ENCODE data around the gene CASP2.

Gene CASP2

DNA sequence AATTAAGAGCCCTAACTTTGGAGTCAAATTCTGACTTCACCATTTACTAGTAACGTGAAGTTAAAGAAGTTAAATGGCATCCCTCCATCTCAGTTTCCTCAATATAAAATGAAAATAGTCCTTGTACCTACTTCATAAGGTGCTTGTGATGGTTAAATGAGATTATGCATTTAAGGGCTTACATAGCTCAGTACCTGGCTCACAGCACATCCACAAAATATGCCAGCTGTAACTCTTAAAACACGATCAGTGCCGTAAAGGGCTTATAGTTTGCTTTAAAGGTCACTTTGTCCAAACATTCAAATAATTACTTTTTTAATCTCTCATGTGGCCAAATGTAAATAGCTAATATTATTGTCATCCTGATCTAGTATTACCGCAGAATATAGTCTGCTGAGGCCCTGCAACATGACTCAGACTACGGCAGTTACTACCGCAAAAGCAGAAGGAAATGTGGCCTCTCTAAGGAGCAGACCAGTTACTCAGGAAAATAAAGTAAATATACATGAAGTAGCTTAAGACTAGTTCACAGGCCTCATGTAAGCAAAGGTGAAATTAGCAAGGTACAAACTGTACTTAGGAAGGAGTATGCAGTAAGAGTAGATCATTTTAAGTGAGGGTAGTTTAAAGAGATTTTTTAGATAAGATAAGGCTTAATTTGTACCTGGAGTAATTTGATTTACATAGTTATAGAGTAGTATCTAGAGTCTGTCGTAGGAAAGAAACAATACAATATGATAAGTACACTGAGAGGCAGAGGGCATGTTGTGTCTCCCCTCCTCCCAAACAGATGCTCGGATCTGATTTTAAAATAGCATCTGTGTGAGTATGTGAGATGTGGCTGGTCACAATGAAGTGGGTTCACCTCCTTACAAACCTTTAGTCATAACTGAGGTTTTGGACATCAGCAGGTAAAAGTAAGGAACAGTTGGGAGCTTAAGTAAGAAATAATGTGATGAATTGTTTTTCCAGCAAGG lies 13.1 kb downstream of the CASP2 start:
- Histone ChIP-seq H3K27ac (peak overlapping the region; percentile 80), H3K36me3 (peaks cover 48% of the 10 kb centered on the region), H3K27me3 (no peaks in the 10 kb centered on the region), H3K4me1 (ENCODE audit: control insufficient read depth in 1 of 2, insufficient read depth in 1 of 2, low read depth in 1 of 2, low read length in 1 of 2) (peaks cover 33 to 36% of the 10 kb centered on the region in 2 experiments), H3K9me3 (no peaks in the 10 kb centered on the region), H3K4me3 (ENCODE audit: low read depth in 1 of 2, low read length in 1 of 2) (peak overlapping the region; percentile 12 to 33)
- TF ChIP-seq, protein P1, sequence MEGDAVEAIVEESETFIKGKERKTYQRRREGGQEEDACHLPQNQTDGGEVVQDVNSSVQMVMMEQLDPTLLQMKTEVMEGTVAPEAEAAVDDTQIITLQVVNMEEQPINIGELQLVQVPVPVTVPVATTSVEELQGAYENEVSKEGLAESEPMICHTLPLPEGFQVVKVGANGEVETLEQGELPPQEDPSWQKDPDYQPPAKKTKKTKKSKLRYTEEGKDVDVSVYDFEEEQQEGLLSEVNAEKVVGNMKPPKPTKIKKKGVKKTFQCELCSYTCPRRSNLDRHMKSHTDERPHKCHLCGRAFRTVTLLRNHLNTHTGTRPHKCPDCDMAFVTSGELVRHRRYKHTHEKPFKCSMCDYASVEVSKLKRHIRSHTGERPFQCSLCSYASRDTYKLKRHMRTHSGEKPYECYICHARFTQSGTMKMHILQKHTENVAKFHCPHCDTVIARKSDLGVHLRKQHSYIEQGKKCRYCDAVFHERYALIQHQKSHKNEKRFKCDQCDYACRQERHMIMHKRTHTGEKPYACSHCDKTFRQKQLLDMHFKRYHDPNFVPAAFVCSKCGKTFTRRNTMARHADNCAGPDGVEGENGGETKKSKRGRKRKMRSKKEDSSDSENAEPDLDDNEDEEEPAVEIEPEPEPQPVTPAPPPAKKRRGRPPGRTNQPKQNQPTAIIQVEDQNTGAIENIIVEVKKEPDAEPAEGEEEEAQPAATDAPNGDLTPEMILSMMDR (IDR thresholded peaks at IDR 0.05), result no peak

DNA sequence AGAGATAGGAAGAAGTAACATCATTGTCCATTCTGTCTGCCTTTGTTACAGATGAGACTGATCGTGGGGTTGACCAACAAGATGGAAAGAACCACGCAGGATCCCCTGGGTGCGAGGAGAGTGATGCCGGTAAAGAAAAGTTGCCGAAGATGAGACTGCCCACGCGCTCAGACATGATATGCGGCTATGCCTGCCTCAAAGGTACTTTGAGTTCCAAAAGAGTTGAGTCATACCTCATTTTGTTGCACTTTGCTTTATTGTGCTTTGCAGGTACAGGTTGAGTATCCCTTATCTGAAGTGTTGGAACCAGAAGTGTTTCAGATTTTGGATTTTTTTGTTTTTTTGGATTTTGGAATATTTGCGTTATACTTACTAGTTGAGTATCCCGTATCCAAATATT lies 15.6 kb downstream of the CASP2 start:
- TF ChIP-seq, protein P1 (IDR thresholded peaks at IDR 0.05), result no peak
- no peak overlapping the region for H3K27ac ChIP-seq
- no peak overlapping the region for H3K4me3 ChIP-seq (ENCODE audit: low read depth in 1 of 2, low read length in 1 of 2)
- peaks cover 45% of the 10 kb centered on the region for H3K36me3 ChIP-seq
- H3K4me1 ChIP-seq (ENCODE audit: control insufficient read depth in 1 of 2, insufficient read depth in 1 of 2, low read depth in 1 of 2, low read length in 1 of 2), result peaks cover 33 to 36% of the 10 kb centered on the region in 2 experiments
- H3K27me3 ChIP-seq, result no peaks in the 10 kb centered on the region
- no peaks in the 10 kb centered on the region for H3K9me3 ChIP-seq

DNA sequence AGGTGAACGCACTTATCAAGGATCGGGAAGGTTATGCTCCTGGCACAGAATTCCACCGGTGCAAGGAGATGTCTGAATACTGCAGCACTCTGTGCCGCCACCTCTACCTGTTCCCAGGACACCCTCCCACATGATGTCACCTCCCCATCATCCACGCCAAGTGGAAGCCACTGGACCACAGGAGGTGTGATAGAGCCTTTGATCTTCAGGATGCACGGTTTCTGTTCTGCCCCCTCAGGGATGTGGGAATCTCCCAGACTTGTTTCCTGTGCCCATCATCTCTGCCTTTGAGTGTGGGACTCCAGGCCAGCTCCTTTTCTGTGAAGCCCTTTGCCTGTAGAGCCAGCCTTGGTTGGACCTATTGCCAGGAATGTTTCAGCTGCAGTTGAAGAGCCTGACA lies 16.8 kb downstream of the CASP2 start:
- TF ChIP-seq, protein P1 (IDR thresholded peaks at IDR 0.05), result no peak
- Histone ChIP-seq H3K27ac (peak overlapping the region; percentile 14), H3K4me3 (ENCODE audit: low read depth in 1 of 2, low read length in 1 of 2) (no peak overlapping the region), H3K36me3 (peaks cover 43% of the 10 kb centered on the region), H3K4me1 (ENCODE audit: control insufficient read depth in 1 of 2, insufficient read depth in 1 of 2, low read depth in 1 of 2, low read length in 1 of 2) (peaks cover 26 to 27% of the 10 kb centered on the region in 2 experiments), H3K9me3 (no peaks in the 10 kb centered on the region), H3K27me3 (no peaks in the 10 kb centered on the region)

DNA sequence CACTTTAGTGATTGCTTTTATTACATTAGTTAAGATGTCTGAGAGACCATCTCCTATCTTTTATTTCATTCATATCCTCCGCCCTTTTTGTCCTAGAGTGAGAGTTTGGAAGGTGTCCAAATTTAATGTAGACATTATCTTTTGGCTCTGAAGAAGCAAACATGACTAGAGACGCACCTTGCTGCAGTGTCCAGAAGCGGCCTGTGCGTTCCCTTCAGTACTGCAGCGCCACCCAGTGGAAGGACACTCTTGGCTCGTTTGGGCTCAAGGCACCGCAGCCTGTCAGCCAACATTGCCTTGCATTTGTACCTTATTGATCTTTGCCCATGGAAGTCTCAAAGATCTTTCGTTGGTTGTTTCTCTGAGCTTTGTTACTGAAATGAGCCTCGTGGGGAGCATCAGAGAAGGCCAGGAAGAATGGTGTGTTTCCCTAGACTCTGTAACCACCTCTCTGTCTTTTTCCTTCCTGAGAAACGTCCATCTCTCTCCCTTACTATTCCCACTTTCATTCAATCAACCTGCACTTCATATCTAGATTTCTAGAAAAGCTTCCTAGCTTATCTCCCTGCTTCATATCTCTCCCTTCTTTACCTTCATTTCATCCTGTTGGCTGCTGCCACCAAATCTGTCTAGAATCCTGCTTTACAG lies 17.4 kb downstream of the CASP2 start:
- Histone ChIP-seq H3K4me3 (ENCODE audit: low read depth in 1 of 2, low read length in 1 of 2) (no peak overlapping the region), H3K36me3 (peaks cover 38% of the 10 kb centered on the region), H3K4me1 (ENCODE audit: control insufficient read depth in 1 of 2, insufficient read depth in 1 of 2, low read depth in 1 of 2, low read length in 1 of 2) (peaks cover 20 to 21% of the 10 kb centered on the region in 2 experiments), H3K9me3 (no peaks in the 10 kb centered on the region), H3K27ac (peak overlapping the region; percentile 17), H3K27me3 (no peaks in the 10 kb centered on the region)
- TF ChIP-seq, protein P1 (IDR thresholded peaks at IDR 0.05), result peak; percentile 59

DNA sequence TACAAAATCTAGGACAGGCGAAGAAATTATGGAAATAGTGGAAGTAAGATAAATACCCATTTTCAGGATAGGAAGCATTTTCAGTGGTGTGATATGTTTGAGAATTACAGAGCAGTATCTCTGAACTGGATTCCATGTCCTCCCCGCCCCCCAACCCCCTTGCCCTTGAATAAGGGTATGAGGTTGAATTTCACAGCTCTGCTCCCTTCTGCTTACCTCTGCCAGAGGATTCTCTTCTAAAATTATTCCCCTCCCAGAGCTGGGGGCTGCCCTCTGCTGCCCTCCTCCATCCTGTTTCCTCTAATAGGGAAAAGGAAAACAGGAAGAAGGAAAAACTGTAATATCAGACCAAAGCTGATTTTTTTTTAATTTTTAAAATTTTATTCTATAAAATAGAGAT lies 20.5 kb downstream of the CASP2 start:
- Histone ChIP-seq H3K36me3 (peaks cover 37% of the 10 kb centered on the region), H3K27ac (no peak overlapping the region), H3K4me1 (ENCODE audit: control insufficient read depth in 1 of 2, insufficient read depth in 1 of 2, low read depth in 1 of 2, low read length in 1 of 2) (no peaks in the 10 kb centered on the region), H3K27me3 (no peaks in the 10 kb centered on the region), H3K4me3 (ENCODE audit: low read depth in 1 of 2, low read length in 1 of 2) (no peak overlapping the region), H3K9me3 (no peaks in the 10 kb centered on the region)
- TF ChIP-seq, protein P1 (IDR thresholded peaks at IDR 0.05), result no peak

All from neutrophil (primary cell).